COR-L47 (cell line): ENCODE measurements around the gene HACD4.
"Not testable (repeated sequence)": the region's sequence is repeated elsewhere in the genome, so short reads cannot be mapped to it uniquely, and the experiment has no call there.

Experiments used
- DNase-seq: peaks from one replicate; lab custom pipeline; 2025; lab: John Stamatoyannopoulos, UW

The HACD4 gene

GRCh38 chr9:20973246-20973947 lies 58.0 kb downstream of the HACD4 start:
- not testable (repeated sequence) for DNase-seq

GRCh38 chr9:20972684-20973083 lies 58.8 kb downstream of the HACD4 start:
- DNase-seq = no peak

GRCh38 chr9:20962536-20963225 lies 68.8 kb downstream of the HACD4 start:
- DNase-seq = no peak

GRCh38 chr9:20950707-20951106 lies 80.7 kb downstream of the HACD4 start:
- no peak for DNase-seq
